Neural progenitor cell (in vitro differentiated cells): ENCODE results near the gene KLHL3. TPM values are rescaled to one million over a fixed set of nuclear protein-coding genes. Genes with fewer than 3 reads are reported as not detected.

ENCODE experiments used
- DNase-seq: peaks from one replicate; pipeline ENCODE4 v3.0.0-alpha.2; 2016; ENCODE audit warnings: low spot score
- H2AFZ ChIP-seq: fragments of 200-600 bp; sonication (generic); replicated peaks from 2 replicates; pipeline ENCODE4 v1.6.1; 2016; ENCODE audit warnings: antibody characterized with exemption
- H3F3A ChIP-seq: fragments of 200-600 bp; sonication (generic); 2 replicates; pipeline ENCODE4 v1.6.1; 2016; ENCODE audit warnings: antibody characterized with exemption, low read depth
- H3K27ac ChIP-seq: fragments of 200-600 bp; sonication (generic); 2 replicates; pipeline ENCODE4 v1.5.1; 2016; ENCODE audit warnings: mild to moderate bottlenecking
- H3K27me3 ChIP-seq: fragments of 200-600 bp; sonication (generic); 2 replicates; pipeline ENCODE4 v1.6.1; 2016; ENCODE audit warnings: mild to moderate bottlenecking, moderate library complexity
- H3K36me3 ChIP-seq: fragments of 200-600 bp; sonication (generic); 2 replicates; pipeline ENCODE4 v1.5.1; 2016
- H3K4me1 ChIP-seq: fragments of 200-600 bp; sonication (generic); 2 replicates; pipeline ENCODE4 v1.6.1; 2016; ENCODE audit warnings: mixed run types
- H3K4me2 ChIP-seq: fragments of 200-600 bp; sonication (generic); 2 replicates; pipeline ENCODE4 v1.6.1; 2016
- H3K4me3 ChIP-seq: fragments of 200-600 bp; sonication (generic); 2 replicates; pipeline ENCODE4 v1.5.1; 2016
- H3K79me2 ChIP-seq: fragments of 200-600 bp; sonication (generic); 2 replicates; pipeline ENCODE4 v1.6.1; 2016; ENCODE audit warnings: low read depth
- H3K9ac ChIP-seq: fragments of 200-600 bp; sonication (generic); 2 replicates; pipeline ENCODE4 v1.6.1; 2016
- H3K9me3 ChIP-seq: fragments of 200-600 bp; sonication (generic); 2 replicates; pipeline ENCODE4 v1.5.1; 2016; ENCODE audit warnings: low read depth
- H4K20me1 ChIP-seq: fragments of 200-600 bp; sonication (generic); 2 replicates; pipeline ENCODE4 v1.6.1; 2016; ENCODE audit warnings: low read depth
- H3K27ac Mint-ChIP-seq: 3 replicates; pipeline ENCODE4 v1.8.0; 2021; ENCODE audit warnings: mixed read lengths
- H3K27me3 Mint-ChIP-seq: 2 replicates; pipeline ENCODE4 v1.8.0; 2022; ENCODE audit warnings: low read depth, mild to moderate bottlenecking, inconsistent platforms, moderate library complexity, mixed read lengths; ENCODE audit not compliant: insufficient read depth
- H3K36me3 Mint-ChIP-seq: 3 replicates; pipeline ENCODE4 v1.8.0; 2021; ENCODE audit warnings: mixed read lengths
- H3K4me1 Mint-ChIP-seq: 3 replicates; pipeline ENCODE4 v1.8.0; 2021; ENCODE audit warnings: mixed read lengths
- H3K4me3 Mint-ChIP-seq: 3 replicates; pipeline ENCODE4 v1.8.0; 2021; ENCODE audit warnings: mild to moderate bottlenecking, moderate library complexity, mixed read lengths
- H3K9me3 Mint-ChIP-seq: 3 replicates; pipeline ENCODE4 v1.8.0; 2020; ENCODE audit warnings: mixed read lengths
- EZH2 ChIP-seq: fragments of 200-600 bp; sonication (generic); IDR thresholded peaks from 2 replicates; pipeline ENCODE4 v1.6.1; 2017; ENCODE audit warnings: antibody characterized with exemption, mild to moderate bottlenecking, moderate library complexity
- EZH2phosphoT487 ChIP-seq: fragments of 200-600 bp; sonication (generic); IDR thresholded peaks from 2 replicates; pipeline ENCODE4 v1.6.1; 2017; ENCODE audit warnings: antibody characterized with exemption
- total RNA-seq: library from RNA; depleted of rRNA; stranded (reverse); fragments of >200 nt; gene quantifications from 2 replicates; pipeline ENCODE4 v1.2.3, GENCODE V29; 2015; ENCODE audit warnings: low replicate concordance
- TF ChIP-seq, protein P1 (sequence below): fragments of 200-600 bp; sonication (generic); IDR thresholded peaks from 2 replicates; pipeline ENCODE4 v1.5.1; 2017; ENCODE audit warnings: antibody characterized with exemption, mild to moderate bottlenecking

KLHL3 gene
- total RNA-seq, 1 donor from 2014 or later, result 26.8 TPM

DNA sequence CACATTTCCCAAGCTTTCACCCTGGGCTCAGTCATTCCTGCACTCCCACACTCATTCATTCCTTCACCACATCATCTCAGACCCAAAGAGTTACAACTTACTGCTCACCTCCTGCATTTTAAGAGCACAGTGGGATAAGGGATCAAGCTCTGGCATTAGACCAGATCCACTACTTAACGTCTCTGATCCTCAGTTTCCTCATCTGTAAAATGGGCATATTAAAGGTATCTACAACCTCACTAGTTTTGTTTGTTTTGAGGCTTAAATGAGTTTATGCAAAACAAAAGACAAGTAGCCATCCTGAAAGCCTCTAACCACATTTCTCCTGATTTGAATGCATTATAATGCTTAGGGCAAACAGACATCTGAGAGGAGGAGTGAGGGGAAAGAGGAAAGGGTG is 77.6 kb downstream of the KLHL3 start:
- Histone ChIP-seq H3K4me2 (no peak overlapping the region), H4K20me1 (peaks cover 8% of the 10 kb centered on the region), H3K9me3 (no peaks in the 10 kb centered on the region), H3K4me3 (no peak overlapping the region), H3K27me3 (no peaks in the 10 kb centered on the region), H3K36me3 (no peaks in the 10 kb centered on the region), H3K27ac (no peak overlapping the region), H3F3A (no peaks in the 10 kb centered on the region), H2AFZ (no peak overlapping the region), H3K79me2 (no peaks in the 10 kb centered on the region), H3K4me1 (no peaks in the 10 kb centered on the region), H3K9ac (no peak overlapping the region)
- peaks cover 2% of the 10 kb centered on the region for H3K36me3 Mint-ChIP-seq
- H3K27ac Mint-ChIP-seq, result no peak overlapping the region
- TF ChIP-seq, protein P1, sequence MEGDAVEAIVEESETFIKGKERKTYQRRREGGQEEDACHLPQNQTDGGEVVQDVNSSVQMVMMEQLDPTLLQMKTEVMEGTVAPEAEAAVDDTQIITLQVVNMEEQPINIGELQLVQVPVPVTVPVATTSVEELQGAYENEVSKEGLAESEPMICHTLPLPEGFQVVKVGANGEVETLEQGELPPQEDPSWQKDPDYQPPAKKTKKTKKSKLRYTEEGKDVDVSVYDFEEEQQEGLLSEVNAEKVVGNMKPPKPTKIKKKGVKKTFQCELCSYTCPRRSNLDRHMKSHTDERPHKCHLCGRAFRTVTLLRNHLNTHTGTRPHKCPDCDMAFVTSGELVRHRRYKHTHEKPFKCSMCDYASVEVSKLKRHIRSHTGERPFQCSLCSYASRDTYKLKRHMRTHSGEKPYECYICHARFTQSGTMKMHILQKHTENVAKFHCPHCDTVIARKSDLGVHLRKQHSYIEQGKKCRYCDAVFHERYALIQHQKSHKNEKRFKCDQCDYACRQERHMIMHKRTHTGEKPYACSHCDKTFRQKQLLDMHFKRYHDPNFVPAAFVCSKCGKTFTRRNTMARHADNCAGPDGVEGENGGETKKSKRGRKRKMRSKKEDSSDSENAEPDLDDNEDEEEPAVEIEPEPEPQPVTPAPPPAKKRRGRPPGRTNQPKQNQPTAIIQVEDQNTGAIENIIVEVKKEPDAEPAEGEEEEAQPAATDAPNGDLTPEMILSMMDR, result no peak
- TF ChIP-seq EZH2phosphoT487 (no peak), EZH2 (no peak)
- no peaks in the 10 kb centered on the region for H3K4me1 Mint-ChIP-seq
- H3K4me3 Mint-ChIP-seq, result no peak overlapping the region
- no peaks in the 10 kb centered on the region for H3K27me3 Mint-ChIP-seq
- no peaks in the 10 kb centered on the region for H3K9me3 Mint-ChIP-seq
- DNase-seq, result no peak

DNA sequence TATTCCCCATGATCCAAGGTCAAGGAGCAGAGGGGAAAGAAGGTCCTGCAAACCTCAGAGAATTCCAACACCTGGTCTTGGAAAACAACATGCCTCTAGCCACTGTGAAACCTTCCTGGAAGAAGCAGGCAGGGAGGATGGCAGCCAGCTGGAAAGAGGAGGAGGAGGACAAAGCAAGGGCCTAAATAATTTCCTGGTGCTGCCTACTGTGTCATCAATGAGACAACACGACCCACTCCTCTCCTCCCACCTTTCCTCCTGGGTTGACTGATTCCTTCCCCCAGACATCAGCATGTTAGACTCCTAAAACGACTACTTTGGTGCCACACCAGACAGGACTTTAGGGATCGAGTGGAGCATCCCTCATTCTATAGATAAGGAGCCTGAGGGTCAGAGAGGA is 78.8 kb downstream of the KLHL3 start:
- no peak overlapping the region for H3K4me3 ChIP-seq
- no peaks in the 10 kb centered on the region for H3K4me1 ChIP-seq
- H4K20me1 ChIP-seq, result peaks cover 8% of the 10 kb centered on the region
- Mint-ChIP-seq H3K36me3 (peaks cover 2% of the 10 kb centered on the region), H3K9me3 (no peaks in the 10 kb centered on the region), H3K4me3 (no peak overlapping the region), H3K27me3 (no peaks in the 10 kb centered on the region), H3K4me1 (no peaks in the 10 kb centered on the region), H3K27ac (no peak overlapping the region)
- no peak overlapping the region for H3K9ac ChIP-seq
- TF ChIP-seq, protein P1, result no peak
- TF ChIP-seq EZH2 (no peak), EZH2phosphoT487 (no peak)
- no peak overlapping the region for H3K27ac ChIP-seq
- H3K9me3 ChIP-seq, result no peaks in the 10 kb centered on the region
- no peaks in the 10 kb centered on the region for H3K79me2 ChIP-seq
- no peaks in the 10 kb centered on the region for H3F3A ChIP-seq
- DNase-seq, result no peak
- H3K4me2 ChIP-seq, result no peak overlapping the region
- H2AFZ ChIP-seq, result no peak overlapping the region
- H3K27me3 ChIP-seq, result no peaks in the 10 kb centered on the region
- no peaks in the 10 kb centered on the region for H3K36me3 ChIP-seq

DNA sequence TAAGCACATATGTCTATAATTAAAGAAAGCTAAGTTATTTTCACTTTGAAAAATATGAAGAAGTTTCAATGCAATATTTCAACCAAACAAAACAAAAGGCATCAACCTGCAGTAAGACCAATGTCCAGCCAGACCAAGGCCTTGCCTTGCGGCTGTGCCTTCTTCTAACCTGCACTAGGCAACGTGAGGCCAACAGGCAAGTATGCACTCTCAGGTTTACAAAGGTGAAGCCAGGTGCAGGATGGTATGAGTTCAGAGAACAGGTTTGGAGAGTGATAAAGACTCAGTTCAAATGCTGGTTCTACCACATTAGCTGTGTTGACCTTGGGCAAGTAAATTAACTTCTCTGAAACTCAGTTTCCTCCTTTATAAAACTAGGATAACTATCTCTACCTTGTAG is 79.3 kb downstream of the KLHL3 start:
- Histone ChIP-seq H3K4me2 (no peak overlapping the region), H3K4me3 (no peak overlapping the region), H3K9me3 (no peaks in the 10 kb centered on the region), H3K4me1 (no peaks in the 10 kb centered on the region), H3K36me3 (no peaks in the 10 kb centered on the region), H3F3A (no peaks in the 10 kb centered on the region), H3K9ac (no peak overlapping the region), H3K27ac (no peak overlapping the region), H3K79me2 (no peaks in the 10 kb centered on the region), H3K27me3 (no peaks in the 10 kb centered on the region), H4K20me1 (peaks cover 8% of the 10 kb centered on the region), H2AFZ (no peak overlapping the region)
- Mint-ChIP-seq H3K4me3 (no peak overlapping the region), H3K27me3 (no peaks in the 10 kb centered on the region), H3K36me3 (peaks cover 2% of the 10 kb centered on the region), H3K9me3 (no peaks in the 10 kb centered on the region), H3K4me1 (no peaks in the 10 kb centered on the region), H3K27ac (no peak overlapping the region)
- TF ChIP-seq EZH2, result no peak
- TF ChIP-seq, protein P1, result no peak
- no peak for TF ChIP-seq EZH2phosphoT487
- DNase-seq, result no peak

DNA sequence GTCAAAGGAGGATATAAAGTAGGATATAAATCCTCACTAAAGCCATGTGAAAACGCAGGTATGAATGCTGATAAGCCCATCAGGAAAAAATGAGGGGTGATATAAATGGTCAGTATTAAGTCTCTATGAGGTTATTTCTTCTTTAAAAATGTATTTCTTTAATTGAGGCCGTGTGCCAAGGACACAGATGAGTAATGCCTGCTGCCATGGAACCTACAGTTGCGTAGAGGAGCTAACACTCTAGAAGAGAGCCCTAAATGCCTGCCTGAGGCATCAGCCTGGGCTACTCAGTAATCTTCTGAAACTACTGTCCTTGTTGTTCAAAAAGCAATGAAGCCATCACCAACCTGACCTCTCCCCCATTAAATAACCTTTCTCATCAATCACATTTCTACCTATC is 84.9 kb downstream of the KLHL3 start:
- no peaks in the 10 kb centered on the region for H3K27me3 ChIP-seq
- H3K27ac Mint-ChIP-seq, result no peak overlapping the region
- DNase-seq, result no peak
- no peaks in the 10 kb centered on the region for H3K79me2 ChIP-seq
- no peak overlapping the region for H3K4me2 ChIP-seq
- no peak overlapping the region for H3K27ac ChIP-seq
- no peaks in the 10 kb centered on the region for H3K9me3 ChIP-seq
- no peak overlapping the region for H3K4me3 ChIP-seq
- no peak overlapping the region for H3K9ac ChIP-seq
- H4K20me1 ChIP-seq, result peaks cover 8% of the 10 kb centered on the region
- peaks cover 2% of the 10 kb centered on the region for H3K27me3 Mint-ChIP-seq
- no peaks in the 10 kb centered on the region for H3K4me1 ChIP-seq
- no peaks in the 10 kb centered on the region for H3F3A ChIP-seq
- peaks cover 7% of the 10 kb centered on the region for H3K36me3 Mint-ChIP-seq
- no peaks in the 10 kb centered on the region for H3K4me1 Mint-ChIP-seq
- H3K9me3 Mint-ChIP-seq, result peaks cover 2% of the 10 kb centered on the region
- no peak overlapping the region for H3K4me3 Mint-ChIP-seq
- H3K36me3 ChIP-seq, result no peaks in the 10 kb centered on the region
- TF ChIP-seq, protein P1, result no peak
- no peak for TF ChIP-seq EZH2
- no peak for TF ChIP-seq EZH2phosphoT487
- H2AFZ ChIP-seq, result no peak overlapping the region
